NCI-H526 (cell line): Measurements from ENCODE around the gene P4HA2.
A peak's percentile ranks its signal among the peaks of the same experiment; 100 is the strongest.

ENCODE experiments used
- DNase-seq, 2 experiments: peaks; one replicate each; lab custom pipeline; 2025; lab: John Stamatoyannopoulos, UW

The P4HA2 gene

GRCh38 chr5:132250547-132250946 is 22.9 kb upstream of the P4HA2 start:
- no peak for DNase-seq

- no peak for DNase-seq
These were observed 19.2 kb upstream of the P4HA2 start for GRCh38 chr5:132246806-132247205.

GRCh38 chr5:132245593-132245992 is 17.9 kb upstream of the P4HA2 start:
- DNase-seq: no peak

GRCh38 chr5:132243366-132243977 is 15.8 kb upstream of the P4HA2 start:
- no peak for DNase-seq

- DNase-seq: no peak
These were observed 12.1 kb upstream of the P4HA2 start for GRCh38 chr5:132239776-132240175.

- no peak for DNase-seq
These were observed 11.3 kb upstream of the P4HA2 start for GRCh38 chr5:132238901-132239500.

GRCh38 chr5:132238169-132238744 is 10.6 kb upstream of the P4HA2 start:
- peak in 1 of 2 experiments; percentile 42 for DNase-seq

- DNase-seq: no peak
These were observed 10.0 kb upstream of the P4HA2 start for GRCh38 chr5:132237670-132238069.

- DNase-seq: no peak
These were observed 9.5 kb upstream of the P4HA2 start for GRCh38 chr5:132237141-132237540.

GRCh38 chr5:132235340-132235739 is 7.7 kb upstream of the P4HA2 start:
- DNase-seq: no peak

- DNase-seq: no peak
These were observed 7.0 kb upstream of the P4HA2 start for GRCh38 chr5:132234684-132235062.

- DNase-seq: no peak
These were observed 6.4 kb upstream of the P4HA2 start for GRCh38 chr5:132233811-132234683.

- no peak for DNase-seq
These were observed 5.4 kb upstream of the P4HA2 start for GRCh38 chr5:132233081-132233480.

- DNase-seq: no peak
These were observed 4.8 kb upstream of the P4HA2 start for GRCh38 chr5:132232465-132232864.

GRCh38 chr5:132230871-132231270 is 3.2 kb upstream of the P4HA2 start:
- DNase-seq: no peak

GRCh38 chr5:132229236-132229635 is 1.6 kb upstream of the P4HA2 start:
- DNase-seq: no peak

- DNase-seq: no peak
These were observed 785 bp upstream of the P4HA2 start for GRCh38 chr5:132228241-132229035.

GRCh38 chr5:132227235-132227484 is 493 bp downstream of the P4HA2 start:
- DNase-seq: no peak

- no peak for DNase-seq
These were observed 978 bp downstream of the P4HA2 start for GRCh38 chr5:132226516-132227234.

GRCh38 chr5:132225165-132226032 is 2.3 kb downstream of the P4HA2 start:
- no peak for DNase-seq

- DNase-seq: no peak
These were observed 2.9 kb downstream of the P4HA2 start for GRCh38 chr5:132224716-132225115.
